Smooth muscle cell (in vitro differentiated cells): ENCODE results near the gene MBTPS1. TPM values are rescaled to one million over a fixed set of nuclear protein-coding genes. Genes with fewer than 3 reads are reported as not detected.

Experiments used
- DNase-seq: peaks from one replicate; lab custom pipeline; 2025; ENCODE audit not compliant: unreplicated experiment; lab: John Stamatoyannopoulos, UW
- H2AFZ ChIP-seq: fragments of 200-600 bp; sonication (generic); 2 replicates; pipeline ENCODE4 v1.6.0; 2016; ENCODE audit warnings: antibody characterized with exemption, low read depth, mild to moderate bottlenecking
- H3F3A ChIP-seq: fragments of 200-600 bp; sonication (generic); 2 replicates; pipeline ENCODE4 v1.6.0; 2017; ENCODE audit warnings: antibody characterized with exemption, low read depth
- H3K27ac ChIP-seq: fragments of 200-600 bp; sonication (generic); 2 replicates; pipeline ENCODE4 v1.5.1; 2016; ENCODE audit warnings: low read depth, mild to moderate bottlenecking
- H3K27me3 ChIP-seq: fragments of 200-600 bp; sonication (generic); 2 replicates; pipeline ENCODE4 v1.6.1; 2016; ENCODE audit warnings: low read depth, mild to moderate bottlenecking
- H3K36me3 ChIP-seq: fragments of 200-600 bp; sonication (generic); 2 replicates; pipeline ENCODE4 v1.5.1; 2016; ENCODE audit warnings: low read depth
- H3K4me1 ChIP-seq: fragments of 200-600 bp; sonication (generic); 2 replicates; pipeline ENCODE4 v1.5.1; 2016; ENCODE audit warnings: low read depth
- H3K4me2 ChIP-seq: fragments of 200-600 bp; sonication (generic); 2 replicates; pipeline ENCODE4 v1.6.0; 2016; ENCODE audit warnings: mild to moderate bottlenecking
- H3K4me3 ChIP-seq: fragments of 200-600 bp; sonication (generic); 2 replicates; pipeline ENCODE4 v1.5.1; 2016; ENCODE audit warnings: mild to moderate bottlenecking
- H3K79me2 ChIP-seq: fragments of 200-600 bp; sonication (generic); 2 replicates; pipeline ENCODE4 v1.6.0; 2016; ENCODE audit warnings: low read depth, mild to moderate bottlenecking
- H3K9ac ChIP-seq: fragments of 200-600 bp; sonication (generic); 2 replicates; pipeline ENCODE4 v1.6.0; 2016; ENCODE audit warnings: low read depth
- H3K9me3 ChIP-seq: fragments of 200-600 bp; sonication (generic); replicated peaks from 2 replicates; pipeline ENCODE4 v1.5.1; 2016; ENCODE audit warnings: low read depth
- H4K20me1 ChIP-seq: fragments of 200-600 bp; sonication (generic); 2 replicates; pipeline ENCODE4 v1.6.0; 2016; ENCODE audit warnings: low read depth
- WGBS: methylation state at CpG from one replicate; pipeline ENCODE4 v1.1.7; 2016; ENCODE audit warnings: low lambda C conversion rate; 5-methylcytosine and 5-hydroxymethylcytosine counted together
- polyA plus RNA-seq: library from polyadenylated mRNA; unstranded; fragments of >200 nt; fragmentation: Nextera tagmentation; extraction: Ambion mirVana; gene quantifications from 2 replicates; pipeline ENCODE4 v1.2.1, GENCODE V29; 2016
- total RNA-seq: library from RNA; depleted of rRNA; stranded (reverse); fragments of >200 nt; gene quantifications from 2 replicates; pipeline ENCODE4 v1.2.3, GENCODE V29; 2014
- TF ChIP-seq, protein P1 (sequence below): fragments of 200-600 bp; sonication (generic); IDR thresholded peaks from 2 replicates; pipeline ENCODE4 v1.5.1; 2017; ENCODE audit warnings: borderline replicate concordance, mild to moderate bottlenecking, antibody characterized with exemption; ENCODE audit not compliant: insufficient read depth, poor library complexity, severe bottlenecking

MBTPS1 gene
- total and polyA plus RNA-seq, 2 experiments from 2014 or later = 51.9 to 68.9 TPM

DNA sequence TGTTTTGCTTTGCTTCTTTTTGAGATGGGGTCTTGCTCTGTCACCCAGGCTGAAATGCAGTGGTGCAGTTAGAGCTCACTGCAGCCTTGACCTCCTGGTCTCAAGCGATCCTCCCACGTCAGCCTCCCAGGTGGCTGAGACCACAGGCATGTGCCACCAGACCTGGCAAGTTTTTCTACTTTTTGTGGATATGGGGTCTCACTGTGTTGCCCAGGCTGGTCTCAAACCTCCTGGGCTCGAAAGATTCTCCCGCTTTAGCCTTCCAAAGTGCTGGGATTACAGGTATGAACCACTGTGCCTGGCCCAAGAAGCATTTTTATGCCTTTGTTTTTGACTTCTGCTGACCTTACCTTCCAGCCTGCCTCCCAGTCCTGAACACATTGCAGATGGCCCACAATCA is 38.5 kb upstream of the MBTPS1 start:
- TF ChIP-seq, protein P1, sequence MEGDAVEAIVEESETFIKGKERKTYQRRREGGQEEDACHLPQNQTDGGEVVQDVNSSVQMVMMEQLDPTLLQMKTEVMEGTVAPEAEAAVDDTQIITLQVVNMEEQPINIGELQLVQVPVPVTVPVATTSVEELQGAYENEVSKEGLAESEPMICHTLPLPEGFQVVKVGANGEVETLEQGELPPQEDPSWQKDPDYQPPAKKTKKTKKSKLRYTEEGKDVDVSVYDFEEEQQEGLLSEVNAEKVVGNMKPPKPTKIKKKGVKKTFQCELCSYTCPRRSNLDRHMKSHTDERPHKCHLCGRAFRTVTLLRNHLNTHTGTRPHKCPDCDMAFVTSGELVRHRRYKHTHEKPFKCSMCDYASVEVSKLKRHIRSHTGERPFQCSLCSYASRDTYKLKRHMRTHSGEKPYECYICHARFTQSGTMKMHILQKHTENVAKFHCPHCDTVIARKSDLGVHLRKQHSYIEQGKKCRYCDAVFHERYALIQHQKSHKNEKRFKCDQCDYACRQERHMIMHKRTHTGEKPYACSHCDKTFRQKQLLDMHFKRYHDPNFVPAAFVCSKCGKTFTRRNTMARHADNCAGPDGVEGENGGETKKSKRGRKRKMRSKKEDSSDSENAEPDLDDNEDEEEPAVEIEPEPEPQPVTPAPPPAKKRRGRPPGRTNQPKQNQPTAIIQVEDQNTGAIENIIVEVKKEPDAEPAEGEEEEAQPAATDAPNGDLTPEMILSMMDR = no peak
- Histone ChIP-seq H3K27me3 (no peaks in the 10 kb centered on the region), H3K36me3 (no peaks in the 10 kb centered on the region), H3K4me2 (no peak overlapping the region), H3F3A (no peaks in the 10 kb centered on the region), H3K79me2 (no peaks in the 10 kb centered on the region), H3K4me3 (no peak overlapping the region), H3K9me3 (no peaks in the 10 kb centered on the region), H3K9ac (no peak overlapping the region), H3K4me1 (no peaks in the 10 kb centered on the region), H4K20me1 (no peaks in the 10 kb centered on the region), H3K27ac (no peak overlapping the region), H2AFZ (no peak overlapping the region)
- DNase-seq = no peak
- 97% methylated on average over 4 of the region's 4 CpGs for WGBS

DNA sequence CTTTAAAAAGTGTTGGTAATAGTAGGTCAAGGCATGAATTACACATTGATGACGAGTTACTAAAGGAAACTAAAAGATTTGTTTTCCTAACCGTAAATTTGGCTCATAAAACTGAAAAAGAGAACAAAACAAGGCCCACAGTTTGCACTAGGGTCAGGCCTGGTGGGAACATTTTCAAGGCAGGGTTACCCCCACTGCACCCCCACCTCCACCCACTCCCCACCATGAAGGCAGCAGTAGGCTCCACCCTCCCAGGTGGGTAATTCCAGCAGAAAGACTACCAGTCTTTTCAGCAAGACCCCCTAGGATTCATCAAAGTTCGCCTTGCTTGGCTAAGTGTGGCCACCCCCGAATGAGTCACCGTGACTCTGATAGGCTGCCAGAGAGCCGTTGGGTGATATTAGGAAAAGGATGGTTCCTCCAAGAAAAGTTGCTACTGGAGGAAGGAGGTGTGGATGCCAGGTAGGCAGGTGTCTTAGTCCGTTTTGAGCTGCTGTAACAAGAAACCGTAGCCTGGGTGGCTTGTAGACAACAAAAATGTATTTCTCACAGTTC is 37.0 kb upstream of the MBTPS1 start:
- no peak overlapping the region for H2AFZ ChIP-seq
- H3K4me2 ChIP-seq = no peak overlapping the region
- 64% methylated on average over 8 of the region's 8 CpGs for WGBS

DNA sequence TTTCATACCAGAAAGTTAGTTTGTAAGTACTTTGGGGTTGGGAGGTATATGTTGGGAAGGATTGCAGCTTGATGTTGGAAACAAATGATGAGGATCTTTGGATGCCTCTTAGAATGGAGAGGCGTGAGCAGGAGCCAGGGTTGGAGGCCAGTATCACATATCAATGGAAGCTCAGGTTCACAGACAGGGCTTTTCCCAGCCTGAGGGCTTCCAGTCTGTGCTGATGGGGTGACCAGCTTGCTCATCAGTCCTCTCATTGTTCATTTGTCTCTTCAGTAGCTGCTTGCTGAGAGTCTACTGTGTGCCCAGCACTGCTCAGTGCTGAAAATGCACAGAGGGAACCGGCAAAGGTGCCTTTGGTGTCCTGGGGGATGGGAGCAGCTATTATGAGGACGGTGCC is 34.2 kb upstream of the MBTPS1 start:
- Histone ChIP-seq H3K79me2 (no peaks in the 10 kb centered on the region), H3K4me3 (no peak overlapping the region), H3K4me1 (no peaks in the 10 kb centered on the region), H3K9ac (no peak overlapping the region), H4K20me1 (no peaks in the 10 kb centered on the region), H3K27ac (no peak overlapping the region), H2AFZ (no peak overlapping the region), H3K4me2 (no peak overlapping the region), H3K27me3 (no peaks in the 10 kb centered on the region), H3K9me3 (no peaks in the 10 kb centered on the region), H3K36me3 (no peaks in the 10 kb centered on the region), H3F3A (no peaks in the 10 kb centered on the region)
- WGBS = 82% methylated on average over 3 of the region's 3 CpGs
- TF ChIP-seq, protein P1 = no peak
- no peak for DNase-seq

More for the DNA sequence above, 37.0 kb upstream of the MBTPS1 start:
- no peaks in the 10 kb centered on the region for H3K27me3 ChIP-seq
- no peak overlapping the region for H3K4me3 ChIP-seq
- H3F3A ChIP-seq = no peaks in the 10 kb centered on the region
- no peaks in the 10 kb centered on the region for H4K20me1 ChIP-seq
- DNase-seq = no peak
- no peaks in the 10 kb centered on the region for H3K4me1 ChIP-seq
- no peaks in the 10 kb centered on the region for H3K9me3 ChIP-seq
- H3K36me3 ChIP-seq = no peaks in the 10 kb centered on the region
- no peaks in the 10 kb centered on the region for H3K79me2 ChIP-seq
- TF ChIP-seq, protein P1 = no peak
- H3K9ac ChIP-seq = no peak overlapping the region
- H3K27ac ChIP-seq = no peak overlapping the region
